ENCODE measurements around the gene NEK11. TPM values are rescaled to one million over a fixed set of nuclear protein-coding genes. Genes with fewer than 3 reads are reported as not detected.

The NEK11 gene
- total RNA-seq, 2 experiments from 2014 or later: 1.1 to 1.6 TPM

- H3K36me3 Mint-ChIP-seq (ENCODE audit: low read depth): no peaks in the 10 kb centered on the region
- H3K4me1 Mint-ChIP-seq: no peaks in the 10 kb centered on the region
- H3K4me3 Mint-ChIP-seq: no peak overlapping the region
- no peaks in the 10 kb centered on the region for H3K9me3 Mint-ChIP-seq
- POLR2A ChIA-PET: no interaction called here
- CTCF ChIA-PET: no interaction called here
- H3K27ac Mint-ChIP-seq: no peak overlapping the region
- DNase-seq: no peak
- H3K27me3 Mint-ChIP-seq: no peaks in the 10 kb centered on the region
Observed at GRCh38 chr3:131223373-131224289, 197.0 kb downstream of the NEK11 start.

GRCh38 chr3:131224886-131225550 is 198.3 kb downstream of the NEK11 start:
- POLR2A ChIA-PET: no interaction called here
- Mint-ChIP-seq H3K27ac (no peak overlapping the region), H3K27me3 (no peaks in the 10 kb centered on the region), H3K4me3 (no peak overlapping the region), H3K9me3 (no peaks in the 10 kb centered on the region), H3K36me3 (ENCODE audit: low read depth) (no peaks in the 10 kb centered on the region), H3K4me1 (no peaks in the 10 kb centered on the region)
- DNase-seq: no peak
- CTCF ChIA-PET: no interaction called here

GRCh38 chr3:131228522-131228921 is 201.8 kb downstream of the NEK11 start:
- no peaks in the 10 kb centered on the region for H3K36me3 Mint-ChIP-seq (ENCODE audit: low read depth)
- H3K27ac Mint-ChIP-seq: no peak overlapping the region
- ChIA-PET CTCF (no interaction called here), POLR2A (no interaction called here)
- no peaks in the 10 kb centered on the region for H3K4me1 Mint-ChIP-seq
- H3K4me3 Mint-ChIP-seq: no peak overlapping the region
- DNase-seq: no peak
- H3K9me3 Mint-ChIP-seq: no peaks in the 10 kb centered on the region
- H3K27me3 Mint-ChIP-seq: no peaks in the 10 kb centered on the region

- POLR2A ChIA-PET: no interaction called here
- no peaks in the 10 kb centered on the region for H3K27me3 Mint-ChIP-seq
- no peak for DNase-seq
- H3K4me3 Mint-ChIP-seq: no peak overlapping the region
- H3K4me1 Mint-ChIP-seq: no peaks in the 10 kb centered on the region
- H3K27ac Mint-ChIP-seq: no peak overlapping the region
- H3K9me3 Mint-ChIP-seq: no peaks in the 10 kb centered on the region
- H3K36me3 Mint-ChIP-seq (ENCODE audit: low read depth): no peaks in the 10 kb centered on the region
- CTCF ChIA-PET: no interaction called here
Observed at GRCh38 chr3:131231710-131232389, 205.2 kb downstream of the NEK11 start.

- Mint-ChIP-seq H3K36me3 (ENCODE audit: low read depth) (no peaks in the 10 kb centered on the region), H3K4me1 (no peaks in the 10 kb centered on the region), H3K27ac (no peak overlapping the region), H3K9me3 (no peaks in the 10 kb centered on the region), H3K27me3 (no peaks in the 10 kb centered on the region), H3K4me3 (no peak overlapping the region)
- no peak for DNase-seq
- ChIA-PET CTCF (no interaction called here), POLR2A (no interaction called here)
Observed at GRCh38 chr3:131232711-131233267, 206.1 kb downstream of the NEK11 start.

GRCh38 chr3:131233900-131234668 is 207.4 kb downstream of the NEK11 start:
- Mint-ChIP-seq H3K27me3 (no peaks in the 10 kb centered on the region), H3K4me3 (no peak overlapping the region), H3K27ac (no peak overlapping the region), H3K4me1 (no peaks in the 10 kb centered on the region), H3K36me3 (ENCODE audit: low read depth) (no peaks in the 10 kb centered on the region), H3K9me3 (no peaks in the 10 kb centered on the region)
- POLR2A ChIA-PET: no interaction called here
- CTCF ChIA-PET: no interaction called here
- DNase-seq: no peak

- no peaks in the 10 kb centered on the region for H3K4me1 Mint-ChIP-seq
- DNase-seq: no peak
- H3K36me3 Mint-ChIP-seq (ENCODE audit: low read depth): no peaks in the 10 kb centered on the region
- ChIA-PET POLR2A (no interaction called here), CTCF (interaction anchor here (0.8 kb wide), 1 partner anchor 280 kb away, joined by 3 read pairs; no protein-coding TSS in a partner anchor)
- no peaks in the 10 kb centered on the region for H3K9me3 Mint-ChIP-seq
- H3K27ac Mint-ChIP-seq: no peak overlapping the region
- H3K27me3 Mint-ChIP-seq: no peaks in the 10 kb centered on the region
- no peak overlapping the region for H3K4me3 Mint-ChIP-seq
Observed at GRCh38 chr3:131236421-131236820, 209.7 kb downstream of the NEK11 start.

GRCh38 chr3:131238496-131238895 is 211.8 kb downstream of the NEK11 start:
- POLR2A ChIA-PET: no interaction called here

GRCh38 chr3:131239267-131239666 is 212.6 kb downstream of the NEK11 start:
- ChIA-PET CTCF (no interaction called here), POLR2A (no interaction called here)
- no peaks in the 10 kb centered on the region for H3K9me3 Mint-ChIP-seq
- no peaks in the 10 kb centered on the region for H3K27me3 Mint-ChIP-seq
- H3K4me1 Mint-ChIP-seq: no peaks in the 10 kb centered on the region
- H3K27ac Mint-ChIP-seq: no peak overlapping the region
- no peaks in the 10 kb centered on the region for H3K36me3 Mint-ChIP-seq (ENCODE audit: low read depth)
- no peak overlapping the region for H3K4me3 Mint-ChIP-seq
- DNase-seq: no peak

More at GRCh38 chr3:131238496-131238895, 211.8 kb downstream of the NEK11 start:
- Mint-ChIP-seq H3K27me3 (no peaks in the 10 kb centered on the region), H3K36me3 (ENCODE audit: low read depth) (no peaks in the 10 kb centered on the region), H3K9me3 (no peaks in the 10 kb centered on the region), H3K4me3 (no peak overlapping the region), H3K4me1 (no peaks in the 10 kb centered on the region), H3K27ac (no peak overlapping the region)
- no peak for DNase-seq
- CTCF ChIA-PET: no interaction called here

GRCh38 chr3:131242201-131242600 is 215.5 kb downstream of the NEK11 start:
- CTCF ChIA-PET: no interaction called here
- POLR2A ChIA-PET: no interaction called here
- no peak overlapping the region for H3K4me3 Mint-ChIP-seq
- no peaks in the 10 kb centered on the region for H3K36me3 Mint-ChIP-seq (ENCODE audit: low read depth)
- no peak overlapping the region for H3K27ac Mint-ChIP-seq
- no peaks in the 10 kb centered on the region for H3K4me1 Mint-ChIP-seq
- H3K27me3 Mint-ChIP-seq: peaks cover 2% of the 10 kb centered on the region
- DNase-seq: no peak
- H3K9me3 Mint-ChIP-seq: no peaks in the 10 kb centered on the region

- no peak overlapping the region for H3K27ac Mint-ChIP-seq
- H3K36me3 Mint-ChIP-seq (ENCODE audit: low read depth): no peaks in the 10 kb centered on the region
- no peak overlapping the region for H3K4me3 Mint-ChIP-seq
- no peaks in the 10 kb centered on the region for H3K4me1 Mint-ChIP-seq
- no peak for DNase-seq
- ChIA-PET CTCF (no interaction called here), POLR2A (no interaction called here)
- H3K27me3 Mint-ChIP-seq: peaks cover 8% of the 10 kb centered on the region
- H3K9me3 Mint-ChIP-seq: peaks cover 3% of the 10 kb centered on the region
Observed at GRCh38 chr3:131250466-131250865, 223.8 kb downstream of the NEK11 start.

GRCh38 chr3:131260525-131260924 is 233.8 kb downstream of the NEK11 start:
- CTCF ChIA-PET: no interaction called here
- no peak for DNase-seq
- Mint-ChIP-seq H3K4me3 (no peak overlapping the region), H3K27ac (no peak overlapping the region), H3K36me3 (ENCODE audit: low read depth) (no peaks in the 10 kb centered on the region), H3K9me3 (no peaks in the 10 kb centered on the region), H3K4me1 (no peaks in the 10 kb centered on the region), H3K27me3 (no peaks in the 10 kb centered on the region)
- POLR2A ChIA-PET: no interaction called here

Measured in activated CD4-positive, alpha-beta T cell treated with anti-CD3 and anti-CD28 coated beads, Interleukin-2, amount 10 ng/mL, durations not matched to agents 7 days and 5 days (primary cell).